ENCODE measurements around the gene SLIT3. TPM values are rescaled to one million over a fixed set of nuclear protein-coding genes. Genes with fewer than 3 reads are reported as not detected.

The SLIT3 gene
- polyA plus RNA-seq, 4 donors: 46.4 to 82.0 (median 57.9) TPM

GRCh38 chr5:168672016-168672415 lies 628.9 kb downstream of the SLIT3 start:
- DNase-seq (ENCODE audit: low read depth in 4 of 4, low spot score in 3 of 4): no peak

DNA sequence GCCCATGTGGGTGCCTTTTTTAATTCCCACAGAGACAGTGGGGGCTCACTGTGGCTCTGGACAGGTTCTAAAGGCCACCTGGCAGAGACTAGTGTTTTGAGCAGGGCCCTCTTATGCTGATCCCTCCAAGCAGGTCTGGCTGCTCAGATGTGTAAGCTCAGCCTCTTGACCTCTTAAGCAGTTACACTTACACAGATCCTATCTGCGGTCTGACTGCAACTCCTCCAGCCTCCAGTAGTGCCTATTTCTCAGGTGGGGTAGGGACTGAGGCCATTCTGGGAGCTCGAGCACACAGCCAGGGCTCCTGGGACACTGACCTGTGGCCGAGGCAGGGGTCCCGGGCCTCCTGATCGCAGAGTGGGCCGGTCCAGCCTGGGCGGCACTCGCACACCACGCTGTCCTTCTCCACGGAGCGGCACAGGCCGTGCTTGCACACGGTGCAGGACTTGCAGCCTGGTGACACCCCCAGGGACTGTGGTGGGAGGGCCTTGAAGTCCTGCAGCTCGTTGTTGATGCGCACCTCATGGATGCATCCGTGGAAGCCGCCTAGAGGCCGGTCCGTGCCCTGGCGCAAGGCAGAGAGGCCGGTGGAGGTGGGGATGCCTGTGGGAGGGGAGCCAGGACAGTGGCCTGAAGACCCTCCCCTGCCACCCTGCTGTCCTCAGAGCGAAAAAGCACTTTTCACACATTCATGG lies 629.9 kb downstream of the SLIT3 start:
- DNase-seq (ENCODE audit: low read depth in 4 of 4, low spot score in 3 of 4): no peak

DNA sequence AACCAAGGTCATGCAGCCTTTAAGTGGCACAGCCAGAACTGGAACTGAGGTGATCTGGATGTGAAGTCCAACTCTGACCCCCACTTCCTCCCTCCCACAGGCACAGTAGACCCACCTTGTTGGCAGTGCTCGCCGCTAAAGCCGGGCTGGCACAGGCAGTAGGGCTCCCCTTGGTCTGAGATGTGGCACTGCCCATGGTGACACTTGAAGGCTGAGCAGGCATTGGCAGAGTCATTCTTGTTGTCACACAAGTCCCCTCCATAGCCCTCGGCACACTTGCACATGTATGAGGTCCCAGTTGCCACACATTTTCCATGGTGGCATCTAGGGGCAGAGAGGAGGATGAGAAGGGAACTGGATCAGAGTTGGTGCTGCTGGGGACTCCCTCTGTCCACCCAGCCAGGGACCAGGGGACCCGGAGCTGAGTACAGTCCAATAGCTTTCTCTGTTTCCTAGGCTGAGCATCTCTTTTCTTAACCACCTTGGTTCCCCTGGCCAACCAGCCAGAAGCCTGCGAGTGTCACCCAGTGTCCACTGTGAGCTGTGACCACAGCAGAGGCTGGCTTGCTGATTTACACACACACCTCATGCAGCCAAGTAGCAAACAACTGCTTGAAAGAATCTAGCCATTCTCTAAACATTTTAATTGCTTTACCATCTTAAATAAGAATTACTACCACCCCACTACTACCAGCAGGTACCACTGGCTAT lies 631.1 kb downstream of the SLIT3 start:
- DNase-seq (ENCODE audit: low read depth in 4 of 4, low spot score in 3 of 4): no peak

GRCh38 chr5:168669156-168669555 lies 631.8 kb downstream of the SLIT3 start:
- DNase-seq (ENCODE audit: low read depth in 4 of 4, low spot score in 3 of 4): no peak

- DNase-seq (ENCODE audit: low read depth in 4 of 4, low spot score in 3 of 4): no peak
Measured at GRCh38 chr5:168668078-168668477, 632.9 kb downstream of the SLIT3 start.

DNA sequence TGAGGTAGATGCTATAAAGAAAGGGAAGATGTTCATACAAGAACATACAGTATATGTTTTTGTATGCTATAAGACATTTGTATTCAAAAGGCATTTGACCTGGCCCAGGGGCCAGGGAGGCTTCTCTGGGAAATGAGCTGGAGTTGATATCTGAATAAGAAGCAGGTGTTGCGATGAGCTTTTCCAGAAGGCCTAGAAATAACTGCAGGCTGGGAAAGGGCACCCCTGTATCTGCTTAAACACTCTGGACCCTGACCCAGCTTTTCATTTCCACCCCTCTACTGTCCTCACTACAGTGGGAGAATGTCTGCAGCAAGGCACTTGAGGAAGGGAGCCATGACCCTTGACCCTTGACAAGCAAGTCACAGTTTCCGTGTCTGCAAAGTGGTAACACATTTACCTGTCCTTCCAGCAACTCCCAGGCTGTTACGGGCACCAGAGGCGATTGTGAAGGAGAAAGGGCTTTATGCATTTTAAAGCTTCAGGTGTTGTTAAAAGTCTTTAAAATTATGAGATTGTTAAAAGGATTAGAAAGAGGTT lies 633.6 kb downstream of the SLIT3 start:
- no peak for DNase-seq (ENCODE audit: low read depth in 4 of 4, low spot score in 3 of 4)

- no peak for DNase-seq (ENCODE audit: low read depth in 4 of 4, low spot score in 3 of 4)
Measured at GRCh38 chr5:168666356-168666755, 634.6 kb downstream of the SLIT3 start.

DNA sequence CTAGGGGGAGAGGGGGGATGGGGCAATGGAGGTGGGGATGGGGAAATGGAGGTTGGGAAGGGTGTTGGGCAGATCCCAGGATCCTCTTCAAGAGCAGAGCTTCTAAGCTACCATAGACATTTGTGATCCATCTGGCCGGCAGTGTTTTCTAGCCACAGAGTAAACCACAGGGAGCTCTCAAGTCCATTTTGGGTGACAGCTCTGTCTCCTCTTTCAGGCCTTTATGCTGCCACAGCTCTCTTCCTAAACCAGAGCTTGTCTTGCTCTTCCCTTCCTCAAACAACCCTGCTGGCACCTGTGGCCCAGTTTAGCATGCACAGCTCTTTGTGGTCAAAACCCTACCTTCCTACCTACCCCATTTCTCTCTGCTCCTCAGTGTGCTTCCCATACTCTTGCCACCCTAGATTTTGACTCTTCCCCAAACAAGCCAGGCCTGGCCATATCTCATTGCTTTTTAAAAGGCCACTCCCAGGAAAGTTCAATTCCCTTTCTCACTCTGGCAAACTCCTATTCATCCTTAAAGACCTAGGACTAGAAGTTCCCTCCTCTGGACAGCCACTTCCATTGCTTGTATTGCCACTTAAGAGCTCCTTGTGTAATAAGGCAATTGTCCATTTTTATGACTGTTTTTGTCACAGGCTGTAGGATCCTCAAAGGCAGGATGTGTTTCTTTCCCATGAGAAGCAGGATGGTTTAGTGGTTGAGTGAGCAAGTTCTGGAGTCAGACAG lies 637.5 kb downstream of the SLIT3 start:
- DNase-seq (ENCODE audit: low read depth in 4 of 4, low spot score in 3 of 4): no peak

- no peak for DNase-seq (ENCODE audit: low read depth in 4 of 4, low spot score in 3 of 4)
Measured at GRCh38 chr5:168661593-168662485, 639.1 kb downstream of the SLIT3 start.

DNA sequence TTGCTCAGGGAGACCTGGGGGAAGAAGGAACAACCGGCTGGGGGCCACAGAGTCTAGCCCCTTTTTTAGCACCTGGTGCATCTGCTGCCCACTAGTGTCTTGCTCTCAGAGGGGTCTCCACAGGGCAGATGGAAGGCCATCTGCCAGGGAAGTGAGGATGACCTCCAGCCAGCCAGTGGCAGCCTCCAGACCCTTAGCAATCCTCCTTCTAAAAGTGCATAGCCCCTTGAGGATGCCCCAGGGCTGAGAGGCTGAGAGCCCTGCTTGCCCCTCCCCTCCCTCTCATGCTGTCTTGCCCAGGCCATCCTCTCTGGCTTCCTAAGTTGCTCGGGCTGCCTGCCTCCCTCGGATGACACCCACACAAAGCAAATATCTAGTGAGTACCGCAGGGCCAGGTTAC lies 640.2 kb downstream of the SLIT3 start:
- DNase-seq (ENCODE audit: low read depth in 4 of 4, low spot score in 3 of 4): no peak

- no peak for DNase-seq (ENCODE audit: low read depth in 4 of 4, low spot score in 3 of 4)
Measured at GRCh38 chr5:168659286-168659847, 641.6 kb downstream of the SLIT3 start.

DNA sequence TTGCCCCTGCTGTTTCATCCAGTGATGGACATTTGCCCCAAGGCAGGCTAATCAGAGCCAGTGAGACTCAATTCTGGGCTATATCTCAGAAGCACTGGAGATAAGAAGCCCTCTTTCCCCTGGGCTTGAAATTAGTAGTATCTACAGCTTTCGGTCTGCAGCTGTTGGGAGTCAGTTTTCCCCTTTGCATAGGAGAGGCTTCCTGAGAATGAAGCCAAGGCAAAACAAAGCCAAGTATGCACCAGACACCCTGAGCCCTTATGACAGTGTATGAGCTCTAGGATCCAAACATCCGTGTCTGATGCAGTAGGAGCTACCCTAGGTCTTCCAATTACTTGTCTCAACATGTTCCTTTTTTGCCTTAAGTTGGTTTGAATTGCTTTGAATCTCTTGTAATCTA lies 642.5 kb downstream of the SLIT3 start:
- no peak for DNase-seq (ENCODE audit: low read depth in 4 of 4, low spot score in 3 of 4)

DNA sequence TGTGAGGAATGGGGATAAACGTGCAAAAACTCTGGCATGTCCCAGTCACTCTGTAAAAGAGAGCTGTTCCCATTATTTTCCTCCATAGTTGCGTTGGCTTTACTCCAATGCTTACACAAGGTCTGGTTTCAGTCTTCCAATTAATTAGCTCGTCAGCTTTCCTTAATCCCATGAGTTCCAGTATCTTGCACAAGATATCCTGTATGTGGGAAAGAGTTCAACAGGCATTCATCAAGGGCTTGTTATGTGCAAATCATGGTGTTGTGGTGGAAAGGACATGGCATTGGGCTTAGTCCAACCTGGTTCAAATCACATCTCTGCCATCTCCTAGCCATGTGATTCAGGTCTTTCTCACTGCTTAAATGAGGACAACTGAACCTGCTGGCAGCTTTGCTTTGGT lies 644.3 kb downstream of the SLIT3 start:
- no peak for DNase-seq (ENCODE audit: low read depth in 4 of 4, low spot score in 3 of 4)

GRCh38 chr5:168655316-168655715 lies 645.6 kb downstream of the SLIT3 start:
- no peak for DNase-seq (ENCODE audit: low read depth in 4 of 4, low spot score in 3 of 4)

DNA sequence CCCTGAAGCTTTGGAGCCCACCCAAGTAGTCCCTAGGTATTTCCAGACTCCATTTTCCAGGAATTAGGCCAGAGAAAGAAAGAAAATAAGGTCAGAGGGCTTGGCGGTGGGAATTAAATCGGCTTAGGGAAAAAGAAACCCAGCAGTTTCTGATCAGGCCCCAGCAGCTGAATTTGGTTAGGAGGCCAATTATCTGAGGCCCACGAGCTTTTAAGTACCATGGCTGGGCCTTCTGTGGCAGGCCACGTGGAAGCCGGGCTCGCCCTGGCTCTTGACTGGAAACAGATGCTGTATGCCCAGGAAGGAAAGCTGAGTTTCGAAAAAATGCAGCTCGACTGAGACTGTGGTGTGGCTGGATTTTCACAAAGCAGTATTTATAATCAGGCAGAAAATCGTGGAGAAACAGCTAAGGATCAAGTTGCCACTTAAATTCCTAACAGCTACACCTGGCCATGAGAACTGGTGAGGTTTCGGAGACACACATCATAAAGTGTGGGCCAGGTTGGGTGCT lies 646.7 kb downstream of the SLIT3 start:
- DNase-seq (ENCODE audit: low read depth in 4 of 4, low spot score in 3 of 4): peak in 2 of 4 donors; percentile 21 to 32

- DNase-seq (ENCODE audit: low read depth in 4 of 4, low spot score in 3 of 4): no peak
Measured at GRCh38 chr5:168653626-168654025, 647.3 kb downstream of the SLIT3 start.

- no peak for DNase-seq (ENCODE audit: low read depth in 4 of 4, low spot score in 3 of 4)
Measured at GRCh38 chr5:168651648-168652047, 649.3 kb downstream of the SLIT3 start.

DNA sequence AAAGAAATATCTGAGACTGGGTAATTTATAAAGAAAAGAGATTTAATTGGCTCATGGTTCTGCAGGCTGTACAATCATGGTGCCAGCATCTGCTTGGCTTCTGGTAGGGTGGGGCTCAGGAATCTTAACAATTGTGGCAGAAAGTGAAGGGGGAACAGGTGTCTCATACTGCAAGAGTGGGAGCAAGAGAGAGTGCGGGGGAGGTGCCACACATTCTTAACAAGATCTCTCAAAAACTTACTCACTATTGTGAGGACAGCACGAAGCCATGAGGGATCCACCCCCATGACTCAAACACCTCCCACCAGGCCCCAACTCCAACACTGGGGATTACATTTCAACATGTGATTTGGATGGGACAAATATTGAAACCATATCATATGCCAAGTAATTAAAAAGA lies 651.6 kb downstream of the SLIT3 start:
- DNase-seq (ENCODE audit: low read depth in 4 of 4, low spot score in 3 of 4): no peak

DNA sequence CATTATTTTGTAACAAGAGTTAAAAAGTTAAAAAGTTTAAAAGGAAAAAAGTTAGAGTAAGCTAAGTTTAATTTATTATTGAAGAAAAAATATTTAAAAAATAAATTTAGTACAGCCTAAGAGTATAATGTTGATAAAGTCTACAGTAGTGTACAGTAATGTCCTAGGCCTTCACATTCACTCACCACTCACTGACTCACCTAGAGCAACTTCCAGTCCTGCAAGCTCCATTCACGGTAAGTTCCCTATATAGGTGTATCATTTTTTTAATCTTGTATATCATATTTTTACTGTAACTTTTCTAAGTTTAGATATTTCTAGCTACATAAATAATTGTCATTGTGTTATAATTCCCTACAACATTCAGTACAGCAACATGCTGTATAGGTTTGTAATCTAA lies 652.4 kb downstream of the SLIT3 start:
- no peak for DNase-seq (ENCODE audit: low read depth in 4 of 4, low spot score in 3 of 4)

DNA sequence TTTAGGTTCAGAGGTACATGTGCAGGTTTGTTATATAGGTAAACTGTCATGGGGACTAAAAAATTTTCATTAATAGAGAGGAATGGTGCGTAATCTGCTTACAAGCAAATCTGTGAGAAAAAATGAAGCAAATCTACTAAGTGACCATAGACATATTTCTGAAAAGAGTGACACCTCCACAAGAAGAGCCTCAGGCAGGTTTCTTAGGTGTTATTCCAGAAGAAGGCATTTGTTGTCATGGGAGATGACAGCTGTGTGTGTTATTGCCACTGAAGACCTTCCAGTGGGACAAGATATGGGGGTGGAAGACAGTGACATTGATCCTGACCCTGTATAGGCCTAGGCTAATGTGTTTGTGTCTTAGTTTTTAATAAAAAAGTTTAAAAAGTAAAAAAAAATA lies 652.9 kb downstream of the SLIT3 start:
- DNase-seq (ENCODE audit: low read depth in 4 of 4, low spot score in 3 of 4): no peak
